Measurements from ENCODE around the gene CPM.
A peak's percentile ranks its signal among the peaks of the same experiment; 100 is the strongest.

DNA sequence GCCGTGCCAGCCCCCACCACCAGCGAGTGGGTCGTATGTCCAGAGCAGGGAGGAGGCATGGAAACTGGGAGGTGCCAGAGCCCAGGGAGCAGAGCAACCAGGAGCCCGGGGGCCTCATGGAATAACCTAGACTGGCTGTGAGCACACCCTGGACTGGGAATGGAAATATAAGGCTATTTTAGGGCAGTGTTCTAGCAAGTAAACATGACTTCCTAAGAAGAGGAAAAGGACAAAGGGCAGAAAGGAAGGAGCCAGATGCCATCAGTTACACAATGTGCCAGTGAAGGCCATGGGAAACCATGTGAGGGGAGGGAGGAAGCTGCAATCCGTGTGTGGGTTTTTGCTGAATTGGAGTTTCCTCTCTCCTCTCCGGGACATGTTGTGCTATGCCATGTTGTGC lies 18.7 kb upstream of the CPM start:
- TF ChIP-seq, protein P1, sequence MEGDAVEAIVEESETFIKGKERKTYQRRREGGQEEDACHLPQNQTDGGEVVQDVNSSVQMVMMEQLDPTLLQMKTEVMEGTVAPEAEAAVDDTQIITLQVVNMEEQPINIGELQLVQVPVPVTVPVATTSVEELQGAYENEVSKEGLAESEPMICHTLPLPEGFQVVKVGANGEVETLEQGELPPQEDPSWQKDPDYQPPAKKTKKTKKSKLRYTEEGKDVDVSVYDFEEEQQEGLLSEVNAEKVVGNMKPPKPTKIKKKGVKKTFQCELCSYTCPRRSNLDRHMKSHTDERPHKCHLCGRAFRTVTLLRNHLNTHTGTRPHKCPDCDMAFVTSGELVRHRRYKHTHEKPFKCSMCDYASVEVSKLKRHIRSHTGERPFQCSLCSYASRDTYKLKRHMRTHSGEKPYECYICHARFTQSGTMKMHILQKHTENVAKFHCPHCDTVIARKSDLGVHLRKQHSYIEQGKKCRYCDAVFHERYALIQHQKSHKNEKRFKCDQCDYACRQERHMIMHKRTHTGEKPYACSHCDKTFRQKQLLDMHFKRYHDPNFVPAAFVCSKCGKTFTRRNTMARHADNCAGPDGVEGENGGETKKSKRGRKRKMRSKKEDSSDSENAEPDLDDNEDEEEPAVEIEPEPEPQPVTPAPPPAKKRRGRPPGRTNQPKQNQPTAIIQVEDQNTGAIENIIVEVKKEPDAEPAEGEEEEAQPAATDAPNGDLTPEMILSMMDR (IDR thresholded peaks at IDR 0.05; ENCODE audit: low read depth, low read length, missing input control): no peak
- TF ChIP-seq RXRA (IDR thresholded peaks at IDR 0.05) (peak; percentile 50 to 75), RAD21 (IDR thresholded peaks at IDR 0.05) (peak in 1 of 2 donors; percentile 46), YY1 (IDR thresholded peaks at IDR 0.05) (no peak), NR2F2 (IDR thresholded peaks at IDR 0.05) (peak; percentile 90), TAF1 (conservative IDR thresholded peaks at IDR 0.05) (no peak), JUND (IDR thresholded peaks at IDR 0.05) (no peak)
- TF ChIP-seq, protein P2, sequence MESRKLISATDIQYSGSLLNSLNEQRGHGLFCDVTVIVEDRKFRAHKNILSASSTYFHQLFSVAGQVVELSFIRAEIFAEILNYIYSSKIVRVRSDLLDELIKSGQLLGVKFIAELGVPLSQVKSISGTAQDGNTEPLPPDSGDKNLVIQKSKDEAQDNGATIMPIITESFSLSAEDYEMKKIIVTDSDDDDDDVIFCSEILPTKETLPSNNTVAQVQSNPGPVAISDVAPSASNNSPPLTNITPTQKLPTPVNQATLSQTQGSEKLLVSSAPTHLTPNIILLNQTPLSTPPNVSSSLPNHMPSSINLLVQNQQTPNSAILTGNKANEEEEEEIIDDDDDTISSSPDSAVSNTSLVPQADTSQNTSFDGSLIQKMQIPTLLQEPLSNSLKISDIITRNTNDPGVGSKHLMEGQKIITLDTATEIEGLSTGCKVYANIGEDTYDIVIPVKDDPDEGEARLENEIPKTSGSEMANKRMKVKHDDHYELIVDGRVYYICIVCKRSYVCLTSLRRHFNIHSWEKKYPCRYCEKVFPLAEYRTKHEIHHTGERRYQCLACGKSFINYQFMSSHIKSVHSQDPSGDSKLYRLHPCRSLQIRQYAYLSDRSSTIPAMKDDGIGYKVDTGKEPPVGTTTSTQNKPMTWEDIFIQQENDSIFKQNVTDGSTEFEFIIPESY (IDR thresholded peaks at IDR 0.05): no peak
- TF ChIP-seq, protein P3, sequence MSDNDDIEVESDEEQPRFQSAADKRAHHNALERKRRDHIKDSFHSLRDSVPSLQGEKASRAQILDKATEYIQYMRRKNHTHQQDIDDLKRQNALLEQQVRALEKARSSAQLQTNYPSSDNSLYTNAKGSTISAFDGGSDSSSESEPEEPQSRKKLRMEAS (IDR thresholded peaks at IDR 0.05): peak; percentile 66
- TF ChIP-seq, protein P4, sequence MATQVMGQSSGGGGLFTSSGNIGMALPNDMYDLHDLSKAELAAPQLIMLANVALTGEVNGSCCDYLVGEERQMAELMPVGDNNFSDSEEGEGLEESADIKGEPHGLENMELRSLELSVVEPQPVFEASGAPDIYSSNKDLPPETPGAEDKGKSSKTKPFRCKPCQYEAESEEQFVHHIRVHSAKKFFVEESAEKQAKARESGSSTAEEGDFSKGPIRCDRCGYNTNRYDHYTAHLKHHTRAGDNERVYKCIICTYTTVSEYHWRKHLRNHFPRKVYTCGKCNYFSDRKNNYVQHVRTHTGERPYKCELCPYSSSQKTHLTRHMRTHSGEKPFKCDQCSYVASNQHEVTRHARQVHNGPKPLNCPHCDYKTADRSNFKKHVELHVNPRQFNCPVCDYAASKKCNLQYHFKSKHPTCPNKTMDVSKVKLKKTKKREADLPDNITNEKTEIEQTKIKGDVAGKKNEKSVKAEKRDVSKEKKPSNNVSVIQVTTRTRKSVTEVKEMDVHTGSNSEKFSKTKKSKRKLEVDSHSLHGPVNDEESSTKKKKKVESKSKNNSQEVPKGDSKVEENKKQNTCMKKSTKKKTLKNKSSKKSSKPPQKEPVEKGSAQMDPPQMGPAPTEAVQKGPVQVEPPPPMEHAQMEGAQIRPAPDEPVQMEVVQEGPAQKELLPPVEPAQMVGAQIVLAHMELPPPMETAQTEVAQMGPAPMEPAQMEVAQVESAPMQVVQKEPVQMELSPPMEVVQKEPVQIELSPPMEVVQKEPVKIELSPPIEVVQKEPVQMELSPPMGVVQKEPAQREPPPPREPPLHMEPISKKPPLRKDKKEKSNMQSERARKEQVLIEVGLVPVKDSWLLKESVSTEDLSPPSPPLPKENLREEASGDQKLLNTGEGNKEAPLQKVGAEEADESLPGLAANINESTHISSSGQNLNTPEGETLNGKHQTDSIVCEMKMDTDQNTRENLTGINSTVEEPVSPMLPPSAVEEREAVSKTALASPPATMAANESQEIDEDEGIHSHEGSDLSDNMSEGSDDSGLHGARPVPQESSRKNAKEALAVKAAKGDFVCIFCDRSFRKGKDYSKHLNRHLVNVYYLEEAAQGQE (IDR thresholded peaks at IDR 0.05): no peak
